Measurements from ENCODE around the gene HDAC11.

GRCh38 chr3:13502791-13503060 is 22.6 kb downstream of the HDAC11 start:
- TF ChIP-seq, protein P1, sequence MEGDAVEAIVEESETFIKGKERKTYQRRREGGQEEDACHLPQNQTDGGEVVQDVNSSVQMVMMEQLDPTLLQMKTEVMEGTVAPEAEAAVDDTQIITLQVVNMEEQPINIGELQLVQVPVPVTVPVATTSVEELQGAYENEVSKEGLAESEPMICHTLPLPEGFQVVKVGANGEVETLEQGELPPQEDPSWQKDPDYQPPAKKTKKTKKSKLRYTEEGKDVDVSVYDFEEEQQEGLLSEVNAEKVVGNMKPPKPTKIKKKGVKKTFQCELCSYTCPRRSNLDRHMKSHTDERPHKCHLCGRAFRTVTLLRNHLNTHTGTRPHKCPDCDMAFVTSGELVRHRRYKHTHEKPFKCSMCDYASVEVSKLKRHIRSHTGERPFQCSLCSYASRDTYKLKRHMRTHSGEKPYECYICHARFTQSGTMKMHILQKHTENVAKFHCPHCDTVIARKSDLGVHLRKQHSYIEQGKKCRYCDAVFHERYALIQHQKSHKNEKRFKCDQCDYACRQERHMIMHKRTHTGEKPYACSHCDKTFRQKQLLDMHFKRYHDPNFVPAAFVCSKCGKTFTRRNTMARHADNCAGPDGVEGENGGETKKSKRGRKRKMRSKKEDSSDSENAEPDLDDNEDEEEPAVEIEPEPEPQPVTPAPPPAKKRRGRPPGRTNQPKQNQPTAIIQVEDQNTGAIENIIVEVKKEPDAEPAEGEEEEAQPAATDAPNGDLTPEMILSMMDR (IDR thresholded peaks at IDR 0.05) = no peak
- TF ChIP-seq MAX (CRISPR knock-in tag; IDR thresholded peaks at IDR 0.05) = no peak
- TF ChIP-seq TEAD1 (CRISPR knock-in tag; IDR thresholded peaks at IDR 0.05) = no peak
- no peak for TF ChIP-seq TEAD4 (CRISPR knock-in tag; IDR thresholded peaks at IDR 0.05)
- TF ChIP-seq HMGXB4 (CRISPR knock-in tag; IDR thresholded peaks at IDR 0.05) = no peak
- TF ChIP-seq FOXP1 (CRISPR knock-in tag; IDR thresholded peaks at IDR 0.05; ENCODE audit: borderline replicate concordance) = no peak
- TF ChIP-seq, protein P2, sequence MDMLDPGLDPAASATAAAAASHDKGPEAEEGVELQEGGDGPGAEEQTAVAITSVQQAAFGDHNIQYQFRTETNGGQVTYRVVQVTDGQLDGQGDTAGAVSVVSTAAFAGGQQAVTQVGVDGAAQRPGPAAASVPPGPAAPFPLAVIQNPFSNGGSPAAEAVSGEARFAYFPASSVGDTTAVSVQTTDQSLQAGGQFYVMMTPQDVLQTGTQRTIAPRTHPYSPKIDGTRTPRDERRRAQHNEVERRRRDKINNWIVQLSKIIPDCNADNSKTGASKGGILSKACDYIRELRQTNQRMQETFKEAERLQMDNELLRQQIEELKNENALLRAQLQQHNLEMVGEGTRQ (CRISPR knock-in tag; IDR thresholded peaks at IDR 0.05) = no peak
- no peak for TF ChIP-seq OVOL2 (CRISPR knock-in tag; IDR thresholded peaks at IDR 0.05; ENCODE audit: borderline replicate concordance)
- TF ChIP-seq CREB1 (CRISPR knock-in tag; IDR thresholded peaks at IDR 0.05) = no peak
